ENCODE data around the gene CACNA1E. TPM values are rescaled to one million over a fixed set of nuclear protein-coding genes. Genes with fewer than 3 reads are reported as not detected.

Gene CACNA1E
- not detected for total RNA-seq (2021; fragmentation: NEBNext Ultra II Directional; extraction: Animal tissue kit (Norgen Biotek cat#: 25700))
- long read RNA-seq = 0 reads

DNA sequence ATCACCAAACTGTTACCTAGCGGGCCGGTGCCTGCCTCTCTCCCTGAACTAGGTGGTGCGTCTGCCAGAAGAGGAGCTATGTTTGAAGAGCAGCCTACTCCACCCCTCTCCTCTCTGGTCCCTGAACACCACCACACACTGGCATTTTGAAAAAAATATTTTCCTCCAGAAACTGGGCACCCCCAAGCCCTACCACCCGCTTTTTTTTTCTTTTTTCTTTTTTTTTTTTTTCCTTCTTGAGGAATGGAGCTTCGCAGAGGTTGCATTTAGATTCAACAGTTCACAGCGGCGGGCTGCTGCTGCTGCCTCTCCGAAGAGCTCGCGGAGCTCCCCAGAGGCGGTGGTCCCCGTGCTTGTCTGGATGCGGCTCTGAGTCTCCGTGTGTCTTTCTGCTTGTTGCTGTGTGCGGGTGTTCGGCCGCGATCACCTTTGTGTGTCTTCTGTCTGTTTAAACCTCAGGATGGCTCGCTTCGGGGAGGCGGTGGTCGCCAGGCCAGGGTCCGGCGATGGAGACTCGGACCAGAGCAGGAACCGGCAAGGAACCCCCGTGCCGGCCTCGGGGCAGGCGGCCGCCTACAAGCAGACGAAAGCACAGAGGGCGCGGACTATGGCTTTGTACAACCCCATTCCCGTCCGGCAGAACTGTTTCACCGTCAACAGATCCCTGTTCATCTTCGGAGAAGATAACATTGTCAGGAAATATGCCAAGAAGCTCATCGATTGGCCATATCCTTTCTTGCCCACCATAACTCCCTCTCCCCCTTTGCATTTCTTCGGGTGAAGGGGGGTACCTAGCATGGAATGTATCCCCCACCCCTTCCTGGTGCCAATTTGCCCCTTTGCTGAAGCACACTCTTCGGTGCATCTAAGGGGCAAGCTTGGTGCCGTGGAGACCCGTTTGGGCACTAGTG lies at the start of gene CACNA1E:
Gene CACNA1E (plus strand): TSS at position 233 of the 911 bp plus-strand sequence. CDS start 228 bp downstream, at position 461.
- TF ChIP-seq, protein P1, sequence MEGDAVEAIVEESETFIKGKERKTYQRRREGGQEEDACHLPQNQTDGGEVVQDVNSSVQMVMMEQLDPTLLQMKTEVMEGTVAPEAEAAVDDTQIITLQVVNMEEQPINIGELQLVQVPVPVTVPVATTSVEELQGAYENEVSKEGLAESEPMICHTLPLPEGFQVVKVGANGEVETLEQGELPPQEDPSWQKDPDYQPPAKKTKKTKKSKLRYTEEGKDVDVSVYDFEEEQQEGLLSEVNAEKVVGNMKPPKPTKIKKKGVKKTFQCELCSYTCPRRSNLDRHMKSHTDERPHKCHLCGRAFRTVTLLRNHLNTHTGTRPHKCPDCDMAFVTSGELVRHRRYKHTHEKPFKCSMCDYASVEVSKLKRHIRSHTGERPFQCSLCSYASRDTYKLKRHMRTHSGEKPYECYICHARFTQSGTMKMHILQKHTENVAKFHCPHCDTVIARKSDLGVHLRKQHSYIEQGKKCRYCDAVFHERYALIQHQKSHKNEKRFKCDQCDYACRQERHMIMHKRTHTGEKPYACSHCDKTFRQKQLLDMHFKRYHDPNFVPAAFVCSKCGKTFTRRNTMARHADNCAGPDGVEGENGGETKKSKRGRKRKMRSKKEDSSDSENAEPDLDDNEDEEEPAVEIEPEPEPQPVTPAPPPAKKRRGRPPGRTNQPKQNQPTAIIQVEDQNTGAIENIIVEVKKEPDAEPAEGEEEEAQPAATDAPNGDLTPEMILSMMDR (IDR thresholded peaks at IDR 0.05) = no peak
- Mint-ChIP-seq H3K27me3 (ENCODE audit: insufficient read depth) (peaks cover 40% of the 10 kb centered on the region), H3K4me1 (ENCODE audit: low read depth) (no peaks in the 10 kb centered on the region), H3K4me3 (no peak within 1 kb of the TSS), H3K9me3 (no peaks in the 10 kb centered on the region), H3K27ac (no peak within 1 kb of the TSS), H3K36me3 (ENCODE audit: low read depth) (no peaks in the 10 kb centered on the region)
- DNase-seq = no peak

DNA sequence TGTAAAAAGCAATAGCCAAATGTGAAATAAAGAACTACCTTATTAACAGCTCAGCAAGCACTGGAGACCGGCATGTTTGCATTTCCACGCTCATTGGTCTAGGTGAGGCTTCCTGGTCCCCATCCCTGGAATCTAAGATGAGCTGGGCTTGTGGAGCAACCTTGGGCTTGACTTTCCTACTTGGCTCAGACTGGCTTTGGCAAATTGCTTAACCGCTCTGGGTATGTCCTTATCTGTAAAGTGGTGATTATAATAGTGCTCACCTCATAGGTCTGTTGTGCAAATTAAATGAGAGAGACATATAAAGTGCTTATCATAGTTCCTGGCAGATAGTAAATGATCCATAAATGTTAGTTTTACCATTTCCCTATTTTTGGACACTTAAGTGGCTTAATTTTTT lies 49.4 kb upstream of the CACNA1E start:
- peaks cover 10% of the 10 kb centered on the region for H3K27me3 Mint-ChIP-seq (ENCODE audit: insufficient read depth)
- H3K36me3 Mint-ChIP-seq (ENCODE audit: low read depth) = no peaks in the 10 kb centered on the region
- TF ChIP-seq, protein P1 (IDR thresholded peaks at IDR 0.05) = no peak
- no peak overlapping the region for H3K4me3 Mint-ChIP-seq
- no peak for DNase-seq
- no peaks in the 10 kb centered on the region for H3K4me1 Mint-ChIP-seq (ENCODE audit: low read depth)
- no peak overlapping the region for H3K27ac Mint-ChIP-seq
- no peaks in the 10 kb centered on the region for H3K9me3 Mint-ChIP-seq

DNA sequence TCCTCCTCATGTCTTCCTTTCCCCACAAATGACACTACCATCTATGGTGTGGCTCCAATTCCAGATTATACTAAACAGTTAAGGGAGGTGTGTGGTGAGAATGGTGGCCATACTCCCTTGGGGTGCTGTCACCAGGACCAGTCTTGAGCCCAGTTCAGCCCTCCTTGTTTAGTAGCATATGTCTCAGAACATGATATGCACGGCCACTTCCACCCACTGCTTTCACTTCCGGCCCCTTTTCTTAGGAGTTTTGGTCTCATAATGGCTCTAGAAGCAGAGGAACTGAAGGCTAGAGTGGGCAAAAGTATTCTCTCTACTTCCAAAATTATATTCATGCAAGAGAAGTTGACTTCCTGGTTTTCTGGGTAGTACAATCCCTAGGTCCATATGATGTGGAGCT lies 45.3 kb upstream of the CACNA1E start:
- Mint-ChIP-seq H3K27me3 (ENCODE audit: insufficient read depth) (peaks cover 5% of the 10 kb centered on the region), H3K9me3 (no peaks in the 10 kb centered on the region), H3K36me3 (ENCODE audit: low read depth) (no peaks in the 10 kb centered on the region), H3K27ac (no peak overlapping the region), H3K4me3 (no peak overlapping the region), H3K4me1 (ENCODE audit: low read depth) (no peaks in the 10 kb centered on the region)
- TF ChIP-seq, protein P1 (IDR thresholded peaks at IDR 0.05) = no peak
- no peak for DNase-seq

DNA sequence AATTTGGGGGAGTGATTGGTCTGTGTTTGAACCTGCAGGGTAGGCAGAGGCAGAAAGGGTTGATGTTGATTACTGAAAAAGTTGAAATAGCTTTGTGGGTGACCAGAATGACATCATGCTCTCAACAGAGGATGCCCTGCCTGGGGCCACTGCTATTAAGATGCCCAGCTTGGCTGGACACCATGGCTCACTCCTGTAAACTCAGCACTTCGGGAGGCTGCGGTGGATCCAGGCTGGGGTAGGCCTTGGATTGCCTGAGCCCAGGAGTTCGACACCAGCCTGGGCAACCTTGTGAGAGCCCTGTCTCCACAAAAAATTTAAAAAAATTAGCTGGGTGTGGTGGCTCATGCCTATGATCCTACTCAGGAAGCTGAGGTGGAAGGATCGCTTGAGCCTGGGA lies 42.8 kb upstream of the CACNA1E start:
- no peak overlapping the region for H3K4me3 Mint-ChIP-seq
- H3K4me1 Mint-ChIP-seq (ENCODE audit: low read depth) = no peaks in the 10 kb centered on the region
- TF ChIP-seq, protein P1 (IDR thresholded peaks at IDR 0.05) = no peak
- no peaks in the 10 kb centered on the region for H3K9me3 Mint-ChIP-seq
- H3K27me3 Mint-ChIP-seq (ENCODE audit: insufficient read depth) = peaks cover 5% of the 10 kb centered on the region
- H3K27ac Mint-ChIP-seq = no peak overlapping the region
- H3K36me3 Mint-ChIP-seq (ENCODE audit: low read depth) = no peaks in the 10 kb centered on the region
- no peak for DNase-seq

DNA sequence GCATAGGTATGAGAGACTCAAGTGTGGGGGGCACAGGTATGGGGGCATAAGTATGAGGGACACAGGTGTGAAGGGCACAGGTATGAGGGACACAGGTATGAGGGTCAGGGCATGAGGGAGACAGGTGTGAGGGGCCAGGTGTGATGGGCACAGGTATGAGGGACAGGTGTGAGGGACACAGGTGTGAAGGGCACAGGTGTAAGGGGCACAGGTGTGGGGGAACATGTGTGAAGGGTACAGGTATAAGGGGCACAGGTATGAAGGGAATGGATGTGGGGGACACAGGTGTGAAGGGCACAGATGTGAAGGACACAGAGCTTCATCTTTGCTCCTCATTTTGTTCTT lies 41.2 kb upstream of the CACNA1E start:
- DNase-seq = no peak
- Mint-ChIP-seq H3K4me1 (ENCODE audit: low read depth) (no peaks in the 10 kb centered on the region), H3K36me3 (ENCODE audit: low read depth) (no peaks in the 10 kb centered on the region), H3K4me3 (no peak overlapping the region), H3K27me3 (ENCODE audit: insufficient read depth) (peaks cover 5% of the 10 kb centered on the region; the same call in 1 of the 2 replicates), H3K9me3 (no peaks in the 10 kb centered on the region), H3K27ac (no peak overlapping the region)
- TF ChIP-seq, protein P1 (IDR thresholded peaks at IDR 0.05) = no peak
